ENCODE measurements around the gene PSMG1.
"Not testable (repeated sequence)": the region's sequence is repeated elsewhere in the genome, so short reads cannot be mapped to it uniquely, and the experiment has no call there.

The PSMG1 gene

GRCh38 chr21:39188521-39189139 is 5.4 kb upstream of the PSMG1 start:
- DNase-seq (ENCODE audit: low spot score), result no peak

- DNase-seq (ENCODE audit: low spot score), result no peak
These were observed 3.9 kb upstream of the PSMG1 start for GRCh38 chr21:39187141-39187540.

DNA sequence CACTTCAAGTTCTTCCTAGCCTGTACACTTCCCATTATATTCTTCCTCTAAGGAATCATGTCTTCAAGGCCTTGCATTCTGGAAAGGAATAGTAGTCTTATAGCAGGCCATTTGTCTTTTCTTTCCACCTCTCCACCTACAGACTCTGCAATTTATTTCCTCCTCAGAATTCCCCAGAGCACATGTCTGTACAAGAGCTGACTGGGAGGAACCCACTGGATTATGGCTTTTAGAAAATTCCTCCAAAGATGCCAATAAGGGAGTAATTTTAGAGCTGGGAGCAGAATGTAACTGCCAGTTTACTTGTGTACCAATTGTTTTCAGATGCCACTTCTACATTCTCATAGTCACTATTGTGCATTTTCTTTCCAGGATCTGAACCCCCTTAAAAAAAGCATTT is 3.4 kb upstream of the PSMG1 start:
- DNase-seq (ENCODE audit: low spot score), result no peak

DNA sequence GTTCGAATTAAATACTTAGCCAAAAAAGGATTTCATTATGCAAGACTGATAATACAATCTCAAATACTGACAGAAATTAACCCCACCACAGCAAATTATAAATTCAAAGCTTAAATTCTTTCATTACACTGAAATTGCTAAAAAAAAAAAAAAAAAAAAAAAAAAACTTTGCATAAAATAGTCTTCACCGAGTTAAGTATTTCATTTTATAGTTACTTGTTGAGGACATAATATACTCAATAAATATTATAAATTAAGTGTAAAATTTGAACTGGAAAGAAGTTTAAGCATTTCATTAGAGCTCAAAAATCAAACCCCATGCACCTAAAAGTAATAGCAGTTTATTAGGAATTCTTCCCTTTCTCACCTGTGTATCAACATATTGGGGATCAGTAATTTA is 1.9 kb upstream of the PSMG1 start:
- DNase-seq (ENCODE audit: low spot score), result no peak

GRCh38 chr21:39184050-39184980 is 1.1 kb upstream of the PSMG1 start:
- DNase-seq (ENCODE audit: low spot score), result peak; percentile 41

- DNase-seq (ENCODE audit: low spot score), result no peak
These were observed 573 bp downstream of the PSMG1 start for GRCh38 chr21:39182484-39183271.

DNA sequence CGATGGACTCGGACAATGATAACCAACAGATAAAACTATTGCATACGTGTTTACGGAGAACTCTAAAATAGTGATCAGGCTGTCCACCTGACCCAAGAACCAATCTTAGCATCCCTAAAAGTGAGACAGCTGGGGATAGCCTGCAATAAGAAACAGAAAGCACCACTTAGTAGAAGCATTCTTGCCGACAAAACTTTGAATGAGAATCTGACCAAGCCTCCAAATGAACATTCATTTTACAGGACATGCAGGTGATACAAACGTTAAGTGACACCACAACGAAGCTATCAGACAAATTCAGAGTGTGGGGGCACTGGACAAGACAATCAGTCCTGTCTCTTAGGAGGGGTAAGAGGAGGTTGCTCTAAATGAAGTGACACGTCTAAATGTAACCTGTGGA is 1.2 kb downstream of the PSMG1 start:
- no peak for DNase-seq (ENCODE audit: low spot score)

GRCh38 chr21:39181205-39181818 is 1.9 kb downstream of the PSMG1 start:
- DNase-seq (ENCODE audit: low spot score), result no peak

DNA sequence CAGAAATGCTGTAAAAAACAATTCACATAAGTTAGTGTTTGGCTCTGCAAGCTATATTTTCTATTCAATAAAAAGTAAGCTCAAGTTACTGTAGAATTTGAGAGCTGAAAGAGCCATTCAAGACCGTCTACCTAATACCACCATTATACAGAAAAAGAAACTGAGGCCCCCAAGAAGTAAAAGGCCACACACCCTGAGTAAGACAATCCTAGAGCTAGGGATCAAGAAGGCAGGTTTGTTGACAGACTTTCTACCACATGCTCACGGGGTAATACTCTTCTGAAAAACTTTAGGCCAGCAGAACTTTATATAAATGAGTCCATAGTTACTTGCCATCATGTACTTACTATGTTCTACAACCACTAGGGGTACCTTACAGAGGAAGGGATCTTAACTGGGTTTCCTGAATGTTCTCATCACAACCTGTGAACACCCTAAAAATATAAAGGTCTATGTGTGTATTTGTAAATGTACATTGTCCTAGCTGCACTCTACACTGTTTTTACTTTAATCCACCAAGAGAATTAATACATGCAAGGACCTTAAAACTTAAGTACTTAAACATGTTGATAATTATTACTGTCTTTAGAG is 2.7 kb downstream of the PSMG1 start:
- no peak for DNase-seq (ENCODE audit: low spot score)

- DNase-seq (ENCODE audit: low spot score), result no peak
These were observed 4.8 kb downstream of the PSMG1 start for GRCh38 chr21:39178421-39178820.

DNA sequence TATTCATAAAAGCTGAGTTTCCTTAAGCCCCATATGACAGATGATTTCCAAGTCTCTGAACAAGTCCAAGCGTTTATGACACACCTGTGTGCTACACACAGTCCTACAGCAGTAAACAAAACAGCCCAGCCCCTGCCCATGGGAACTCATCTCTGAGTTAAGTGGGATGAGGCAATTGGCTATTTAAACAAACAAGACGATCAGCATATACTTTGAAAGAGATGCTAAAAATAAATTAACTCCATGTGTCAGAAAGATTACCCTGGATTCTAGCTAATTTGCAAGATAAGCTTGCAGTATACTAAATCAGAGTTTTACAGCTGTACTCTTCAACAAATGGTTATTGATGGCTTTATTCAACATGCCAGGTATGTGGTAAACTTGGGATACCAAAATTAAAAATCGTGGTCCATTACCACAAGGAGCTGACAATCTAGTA is 7.0 kb downstream of the PSMG1 start:
- DNase-seq (ENCODE audit: low spot score), result no peak

- no peak for DNase-seq (ENCODE audit: low spot score)
These were observed 7.6 kb downstream of the PSMG1 start for GRCh38 chr21:39175665-39176064.

GRCh38 chr21:39175154-39175553 is 8.1 kb downstream of the PSMG1 start:
- DNase-seq (ENCODE audit: low spot score), result no peak

DNA sequence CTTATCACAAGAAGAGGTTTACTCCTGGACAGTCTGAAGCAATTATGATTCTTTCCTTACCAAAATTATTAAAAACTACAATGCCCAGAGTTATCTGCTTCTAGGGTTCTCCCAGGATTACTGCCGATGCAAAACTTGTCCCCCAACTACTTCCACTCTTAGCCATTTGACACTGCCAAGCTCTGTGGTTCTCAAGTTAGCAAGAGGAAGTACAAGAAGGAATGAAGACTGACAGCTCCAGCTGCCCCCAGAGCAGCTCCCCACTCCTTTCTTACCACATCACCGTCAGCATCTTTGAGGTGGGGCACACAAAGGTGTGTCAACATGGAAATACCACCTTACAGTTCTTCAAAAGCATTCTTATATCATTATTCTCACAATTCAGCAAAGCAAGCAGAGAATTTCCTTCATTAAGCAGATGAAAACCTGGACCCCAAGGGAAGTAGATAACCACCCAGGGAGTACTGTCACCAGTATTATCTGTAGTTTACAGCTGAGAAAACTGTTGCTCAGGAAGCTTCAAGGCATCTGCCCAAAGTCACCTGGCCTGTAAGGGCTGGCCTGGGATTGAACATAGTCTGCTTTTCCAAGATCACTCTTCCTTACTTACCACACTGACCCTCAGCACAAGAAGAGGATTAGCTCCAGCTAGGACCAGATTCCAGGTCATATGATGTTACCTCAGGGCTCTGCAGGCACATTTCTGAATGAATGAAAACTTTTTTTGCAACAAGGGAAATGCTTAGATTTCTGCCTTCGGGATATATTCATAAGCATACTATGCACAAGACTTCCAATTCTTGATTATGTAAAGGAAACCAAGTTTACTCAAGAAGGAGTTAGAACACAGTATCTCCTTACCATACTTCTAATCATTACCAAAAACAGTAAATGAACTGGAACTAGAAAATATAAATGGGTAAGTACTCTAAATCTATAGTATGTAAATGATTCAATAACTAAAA is 9.3 kb downstream of the PSMG1 start:
- no peak for DNase-seq (ENCODE audit: low spot score)

- DNase-seq (ENCODE audit: low spot score), result no peak
These were observed 13.3 kb downstream of the PSMG1 start for GRCh38 chr21:39169906-39170305.

GRCh38 chr21:39168800-39169199 is 14.5 kb downstream of the PSMG1 start:
- no peak for DNase-seq (ENCODE audit: low spot score)

DNA sequence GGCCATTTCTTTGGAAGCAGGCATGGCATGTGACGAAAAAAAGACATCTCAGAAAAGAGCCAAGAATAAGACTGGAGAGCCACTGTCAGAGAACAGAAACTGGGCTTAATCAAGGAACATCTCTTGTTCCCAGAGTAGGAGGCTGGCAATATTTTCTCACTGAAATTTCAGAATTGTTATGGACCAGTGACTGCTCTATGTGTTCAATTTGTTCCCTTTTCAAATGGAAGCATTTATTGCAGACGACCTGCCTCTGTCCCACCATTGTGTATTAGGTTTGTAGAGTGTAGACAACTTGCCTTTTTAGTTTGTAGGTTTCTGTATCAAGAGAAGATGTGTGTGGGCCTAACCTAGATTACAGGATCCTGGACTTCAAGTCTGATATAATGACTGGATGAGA is 18.7 kb downstream of the PSMG1 start:
- DNase-seq (ENCODE audit: low spot score), result no peak

GRCh38 chr21:39161064-39161463 is 22.2 kb downstream of the PSMG1 start:
- DNase-seq (ENCODE audit: low spot score), result no peak

DNA sequence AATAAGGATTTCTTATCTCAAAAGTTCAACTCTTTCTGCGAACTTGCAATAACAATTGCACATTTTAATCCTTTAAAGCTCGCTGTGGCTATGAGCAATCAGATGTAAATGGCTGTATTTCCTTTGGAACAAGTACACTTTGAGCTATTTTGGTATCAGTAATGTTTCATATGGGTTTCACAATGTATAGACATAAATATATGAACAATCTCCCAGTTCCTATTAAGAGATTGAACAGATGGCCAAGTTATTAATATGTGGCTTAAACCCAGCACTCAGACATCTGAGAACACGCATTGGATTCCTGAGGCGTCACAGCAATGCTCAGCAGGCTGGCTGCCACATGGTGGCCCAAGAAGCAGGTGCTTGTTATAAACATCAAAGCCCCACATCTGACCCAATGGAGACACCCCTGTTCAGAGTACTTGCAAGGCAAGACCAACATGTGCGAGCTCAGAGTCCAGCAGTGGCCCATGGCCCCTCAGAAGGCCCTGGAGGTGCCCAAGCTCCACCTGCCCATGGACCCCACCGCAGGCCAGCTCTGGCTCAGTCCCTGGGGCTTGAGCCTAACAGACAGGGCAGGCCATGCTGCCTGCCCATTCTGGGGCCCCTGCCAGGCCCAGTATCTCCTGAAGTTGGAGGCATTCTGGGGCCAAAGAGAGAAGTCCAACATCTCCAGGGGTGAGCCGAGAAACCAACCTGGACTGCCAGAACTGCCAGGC is 23.7 kb downstream of the PSMG1 start:
- DNase-seq (ENCODE audit: low spot score), result no peak

- not testable (repeated sequence) for DNase-seq (ENCODE audit: low spot score)
These were observed 26.0 kb downstream of the PSMG1 start for GRCh38 chr21:39157241-39157640.

Measured in cerebellar cortex (tissue), 1 donor.